ENCODE results near the gene MUC2. TPM values are rescaled to one million over a fixed set of nuclear protein-coding genes. Genes with fewer than 3 reads are reported as not detected.

MUC2 gene
- total RNA-seq, 1 donor from 2014 or later: not detected

DNA sequence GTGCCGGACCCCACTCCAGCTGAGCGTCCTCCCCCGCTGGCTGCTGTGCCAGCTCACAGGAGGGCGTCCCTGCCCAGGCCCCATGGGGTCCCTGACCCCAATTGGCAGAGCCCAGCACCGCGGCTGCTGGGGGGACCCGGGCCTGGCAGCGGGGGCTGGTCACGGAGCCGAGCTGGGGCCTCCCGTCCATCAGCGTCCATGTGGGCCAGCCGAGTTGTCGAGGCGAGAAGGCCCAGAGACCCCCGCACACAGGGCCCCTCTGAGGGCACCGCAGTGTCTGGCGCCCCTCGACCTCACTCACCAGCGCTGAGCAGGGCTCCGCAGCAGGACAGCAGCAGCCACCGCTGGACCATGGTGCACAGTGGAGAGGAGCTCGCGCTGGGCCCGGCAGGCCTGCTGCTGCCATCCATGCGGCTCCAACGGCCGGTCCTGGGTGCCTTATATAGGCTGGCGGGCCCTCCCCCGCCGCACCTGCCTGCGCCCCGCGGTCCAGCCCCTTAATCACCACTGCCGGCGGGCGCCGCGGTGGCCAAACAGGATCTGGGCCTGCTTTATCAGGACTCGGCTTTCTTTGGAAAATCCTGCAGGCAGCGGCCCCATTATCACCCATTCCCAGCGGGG lies 38.3 kb upstream of the MUC2 start, which contains the start of gene MUC6:
Gene MUC6, minus strand, starts transcription at position 416 of the 621 bp plus-strand sequence. Its CDS starts 63 bp downstream, at position 353.
- DNase-seq (ENCODE audit: low read depth, low spot score): no peak

- no peak for DNase-seq (ENCODE audit: low read depth, low spot score)
Measured at GRCh38 chr11:1036931-1037330, 37.7 kb upstream of the MUC2 start.

DNA sequence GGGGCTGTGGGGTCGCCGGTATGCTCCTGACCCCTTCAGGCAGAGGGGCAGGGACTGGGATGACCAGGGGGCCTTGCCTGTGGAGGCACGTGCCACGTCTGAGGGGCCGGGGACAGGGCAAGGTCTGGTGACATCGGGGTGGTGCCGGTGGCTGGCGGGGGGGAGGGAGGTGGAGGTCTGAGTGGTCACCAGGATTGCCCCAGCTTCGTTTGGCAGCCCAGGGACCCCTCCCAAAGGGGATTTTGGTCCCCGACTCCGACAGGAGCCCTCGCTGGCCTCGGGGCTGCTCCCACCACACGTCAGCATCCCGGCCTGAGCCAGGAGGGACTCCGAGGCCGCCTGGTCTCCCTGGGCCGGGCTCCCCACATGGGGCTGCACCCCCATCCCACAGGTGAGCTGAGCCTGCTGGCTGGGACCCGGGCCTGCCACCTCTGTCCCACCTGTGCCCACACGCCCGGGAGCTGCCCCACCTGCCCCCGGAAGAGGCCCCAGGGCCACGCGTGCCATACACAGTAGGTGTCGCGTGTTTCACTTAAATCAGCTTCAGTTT lies 37.1 kb upstream of the MUC2 start:
- DNase-seq (ENCODE audit: low read depth, low spot score): no peak

GRCh38 chr11:1038361-1038760 lies 36.3 kb upstream of the MUC2 start:
- DNase-seq (ENCODE audit: low read depth, low spot score): no peak

GRCh38 chr11:1038921-1039320 lies 35.8 kb upstream of the MUC2 start:
- no peak for DNase-seq (ENCODE audit: low read depth, low spot score)

- no peak for DNase-seq (ENCODE audit: low read depth, low spot score)
Measured at GRCh38 chr11:1039481-1040427, 34.9 kb upstream of the MUC2 start.

- no peak for DNase-seq (ENCODE audit: low read depth, low spot score)
Measured at GRCh38 chr11:1040428-1041148, 34.1 kb upstream of the MUC2 start.

DNA sequence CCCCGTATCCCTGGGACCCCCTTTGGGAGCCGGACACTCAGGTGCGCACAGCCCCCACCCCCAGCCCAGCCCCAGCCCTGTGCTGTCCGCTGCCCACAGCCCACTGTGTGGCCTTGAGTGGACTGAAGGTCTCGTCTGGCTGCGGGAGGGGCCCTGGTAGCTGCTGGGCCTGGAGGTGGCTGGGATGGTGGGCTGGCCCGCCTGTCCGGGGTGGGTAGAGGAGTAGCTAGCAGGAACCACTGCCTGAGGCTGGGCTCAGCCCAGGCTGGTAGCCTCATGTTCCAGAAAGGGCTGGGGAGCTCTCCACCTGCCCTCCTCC lies 33.6 kb upstream of the MUC2 start:
- no peak for DNase-seq (ENCODE audit: low read depth, low spot score)

GRCh38 chr11:1041471-1041870 lies 33.2 kb upstream of the MUC2 start:
- no peak for DNase-seq (ENCODE audit: low read depth, low spot score)

- DNase-seq (ENCODE audit: low read depth, low spot score): no peak
Measured at GRCh38 chr11:1041936-1042608, 32.6 kb upstream of the MUC2 start.

- DNase-seq (ENCODE audit: low read depth, low spot score): no peak
Measured at GRCh38 chr11:1042626-1043562, 31.8 kb upstream of the MUC2 start.

DNA sequence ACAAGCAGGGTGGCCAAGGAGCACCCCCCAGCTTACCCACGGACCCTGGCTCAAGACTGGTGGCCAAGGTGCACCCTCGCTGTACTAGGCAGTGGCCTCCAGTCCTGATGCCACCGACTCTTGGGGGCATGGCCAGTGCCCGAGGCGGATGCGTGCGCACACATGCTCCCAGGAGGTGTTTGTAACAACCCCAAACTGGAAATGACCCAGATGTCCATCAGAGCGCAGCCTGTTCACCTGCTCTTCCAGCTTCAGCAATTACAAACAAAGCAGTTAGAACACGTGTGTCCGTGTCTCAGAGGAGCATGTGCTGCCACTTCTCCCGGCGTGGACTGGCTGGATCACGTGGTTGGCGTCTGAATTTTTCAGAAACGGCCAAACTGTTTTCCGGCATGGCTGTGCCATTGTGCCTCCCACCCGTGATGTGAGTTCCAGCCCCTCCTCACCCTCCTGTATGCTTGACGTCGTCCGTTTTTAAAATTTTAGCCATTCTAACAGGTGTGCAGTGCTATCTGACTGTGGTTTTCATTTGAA lies 31.0 kb upstream of the MUC2 start:
- DNase-seq (ENCODE audit: low read depth, low spot score): no peak

- no peak for DNase-seq (ENCODE audit: low read depth, low spot score)
Measured at GRCh38 chr11:1044160-1044559, 30.5 kb upstream of the MUC2 start.

GRCh38 chr11:1047595-1048156 lies 27.0 kb upstream of the MUC2 start:
- DNase-seq (ENCODE audit: low read depth, low spot score): no peak

DNA sequence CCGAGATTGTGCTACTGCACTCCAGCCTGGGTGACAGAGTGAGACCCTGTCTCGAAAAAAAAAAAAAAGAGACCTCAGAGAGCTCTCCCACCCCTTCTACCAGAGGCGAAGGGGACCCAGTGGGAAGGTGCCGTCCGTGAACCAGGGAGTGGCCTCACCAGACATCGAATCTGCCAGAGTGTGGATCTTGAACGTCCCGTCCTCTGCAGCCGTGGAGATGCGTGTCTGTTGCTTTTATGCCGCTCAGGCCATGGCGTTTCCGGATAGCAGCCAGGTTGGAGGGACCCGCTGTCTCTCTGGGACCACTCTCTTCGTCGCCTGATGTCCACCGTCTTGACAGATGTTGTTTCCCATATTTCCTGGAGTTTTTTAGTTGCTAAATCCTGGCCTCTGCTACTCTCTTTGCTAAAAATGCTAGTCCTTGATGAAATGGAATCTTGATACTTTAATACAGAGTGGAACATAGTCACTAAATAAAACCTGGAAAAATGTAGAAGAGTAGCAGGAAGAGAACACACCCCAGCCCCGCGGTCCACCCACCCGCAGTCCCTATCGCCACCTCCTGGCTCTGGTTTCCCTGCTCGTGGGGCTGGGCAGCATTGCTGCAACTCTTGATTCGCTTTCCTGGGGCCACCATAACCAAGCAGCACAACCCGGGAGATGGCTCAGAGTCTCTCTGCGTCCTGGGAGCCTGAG lies 26.2 kb upstream of the MUC2 start:
- no peak for DNase-seq (ENCODE audit: low read depth, low spot score)

DNA sequence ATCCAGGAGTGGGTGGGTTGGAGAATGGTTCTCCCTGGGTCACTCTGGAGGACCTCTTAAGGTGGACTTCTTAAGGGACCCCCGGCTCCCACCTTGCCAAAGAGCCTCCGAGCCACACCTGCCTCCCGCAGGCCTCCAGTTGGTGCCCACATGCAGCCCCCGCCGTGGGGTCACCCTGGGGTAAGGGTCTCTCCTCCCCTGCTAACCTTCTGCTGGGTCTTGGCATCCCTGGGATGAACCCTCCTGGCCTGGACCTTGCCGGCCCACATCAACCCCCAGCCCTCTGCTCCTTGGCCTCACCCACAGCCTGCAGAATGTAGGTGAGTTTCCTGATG lies 25.6 kb upstream of the MUC2 start:
- no peak for DNase-seq (ENCODE audit: low read depth, low spot score)

DNA sequence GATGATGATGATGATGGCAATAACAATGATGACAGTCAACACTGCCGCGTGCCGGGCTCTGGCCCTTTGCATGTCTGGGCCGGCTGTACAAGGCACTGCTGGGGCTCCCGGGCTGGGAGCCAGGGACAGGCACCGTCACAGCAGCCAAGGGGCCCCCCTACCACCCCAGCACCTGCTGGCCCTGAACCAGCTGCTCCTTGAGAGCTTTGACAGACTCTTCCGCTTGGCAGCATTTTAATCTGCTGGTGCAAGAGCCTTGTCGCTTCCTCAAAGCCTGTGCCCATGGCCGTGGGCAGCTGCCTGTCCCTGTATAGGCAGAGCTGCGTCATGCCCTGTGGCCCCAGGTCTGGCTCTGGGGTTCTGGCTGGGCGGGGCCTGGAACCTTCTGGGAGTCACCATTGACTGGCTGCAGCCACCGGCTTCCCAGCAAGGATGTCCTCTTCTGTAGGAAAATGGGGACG lies 25.2 kb upstream of the MUC2 start:
- no peak for DNase-seq (ENCODE audit: low read depth, low spot score)

GRCh38 chr11:1049911-1050580 lies 24.6 kb upstream of the MUC2 start:
- DNase-seq (ENCODE audit: low read depth, low spot score): no peak
